Stimulated activated CD8-positive, alpha-beta memory T cell treated with anti-CD3 and anti-CD28 coated beads, Interleukin-4, amount 100 ng/mL, for 48 hours (primary cell): Measurements from ENCODE around the gene ALKBH6.
"Not testable (repeated sequence)": the region's sequence is repeated elsewhere in the genome, so short reads cannot be mapped to it uniquely, and the experiment has no call there.

Source experiments
- DNase-seq: peaks from one replicate; pipeline ENCODE4 v3.0.0-alpha.2; 2020

The ALKBH6 gene

DNA sequence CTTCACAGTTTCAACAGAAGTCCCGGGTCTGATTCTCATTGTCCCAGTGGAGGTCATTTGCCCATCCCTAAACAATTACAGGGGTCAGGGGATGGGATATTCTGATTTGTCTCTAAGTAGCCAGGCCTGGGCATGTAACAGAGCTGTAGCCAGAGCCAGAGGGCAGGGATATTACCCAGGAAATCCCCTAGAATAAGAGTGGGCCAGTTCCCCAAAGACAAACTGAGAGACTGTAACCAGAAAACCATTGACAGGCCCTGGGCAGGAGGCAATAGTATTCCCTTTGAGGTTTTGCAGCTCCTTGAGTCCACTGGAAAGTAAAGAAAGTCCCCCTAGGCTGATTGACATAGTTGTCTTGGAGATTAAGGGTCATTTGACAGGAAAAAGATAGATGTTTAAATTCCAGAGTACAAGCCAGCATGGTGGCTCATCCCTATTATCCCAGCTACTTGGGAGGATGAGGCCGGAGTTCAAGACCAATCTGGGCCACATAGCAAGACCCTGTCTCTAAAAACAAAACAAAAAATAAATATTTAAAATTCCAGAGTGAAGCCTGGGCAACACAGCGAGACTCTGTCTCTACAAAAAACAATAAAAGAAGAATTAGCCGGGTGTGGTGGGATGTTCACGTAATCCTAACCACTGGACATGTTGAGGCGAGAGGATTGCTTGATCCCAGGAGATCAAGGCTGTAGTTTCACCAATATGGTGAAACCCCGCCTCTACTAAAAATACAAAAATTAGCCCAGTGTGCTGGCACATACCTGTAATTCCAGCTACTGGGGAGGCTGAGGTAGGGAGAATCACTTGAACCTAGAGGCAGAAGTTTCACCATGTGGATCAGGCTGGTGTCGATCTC lies 20.9 kb downstream of the ALKBH6 start:
- no peak for DNase-seq

DNA sequence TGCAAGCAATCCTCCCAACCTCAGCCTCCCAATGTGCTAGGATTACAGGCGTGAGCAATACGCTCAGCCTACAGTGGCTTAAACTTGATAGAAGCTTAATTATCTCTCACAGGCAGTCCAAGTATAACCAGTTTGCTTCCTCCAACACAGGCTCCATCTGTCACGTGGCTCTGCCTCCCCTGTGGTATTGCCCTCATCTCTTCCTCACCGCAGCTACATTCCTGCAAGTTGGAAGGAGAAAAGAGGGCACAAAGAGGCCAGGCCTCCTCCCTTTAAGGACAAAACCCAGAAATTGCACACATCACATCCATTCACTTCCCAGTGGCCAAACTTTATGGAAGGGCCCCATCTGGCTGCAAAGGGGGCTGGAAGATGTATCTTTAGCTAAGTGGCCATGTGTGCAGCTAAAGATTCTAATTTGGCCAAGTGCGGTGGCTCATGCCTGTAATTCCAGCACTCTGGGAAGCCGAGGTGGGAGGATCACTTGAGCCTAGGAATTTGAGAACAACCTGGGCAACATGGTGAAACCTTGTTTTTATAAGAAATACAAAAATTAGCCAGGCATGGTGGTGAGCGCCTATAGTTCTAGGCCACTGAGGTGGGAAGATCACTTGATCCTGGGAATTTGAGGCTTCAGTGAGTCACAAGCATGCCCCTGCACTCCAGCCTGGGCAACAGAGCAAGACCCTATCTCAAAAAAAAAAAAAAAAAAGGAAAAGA lies 22.1 kb downstream of the ALKBH6 start:
- DNase-seq = no peak

GRCh38 chr19:35990771-35991730 lies 23.0 kb downstream of the ALKBH6 start:
- no peak for DNase-seq

DNA sequence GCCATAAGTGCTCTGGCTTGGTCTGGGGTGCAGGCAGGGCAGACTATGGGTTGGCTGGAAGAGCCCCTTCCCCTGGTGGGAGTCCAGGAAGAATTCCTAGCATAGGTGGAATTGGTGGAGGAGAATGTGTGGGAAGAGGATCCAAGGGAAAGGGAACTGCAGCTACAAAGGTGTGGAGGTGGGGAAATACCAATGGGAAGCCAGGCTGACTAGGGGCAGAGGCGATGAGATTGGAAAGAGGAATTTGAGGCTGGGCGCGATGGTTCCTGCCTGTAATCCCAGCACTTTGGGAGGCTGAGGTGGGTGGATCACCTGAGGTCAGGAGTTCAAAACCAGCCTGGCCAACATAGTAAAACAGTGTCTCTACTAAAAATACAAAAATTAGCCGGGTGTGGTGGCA lies 23.9 kb downstream of the ALKBH6 start:
- DNase-seq = no peak

GRCh38 chr19:35988824-35989223 lies 25.2 kb downstream of the ALKBH6 start:
- DNase-seq = no peak

DNA sequence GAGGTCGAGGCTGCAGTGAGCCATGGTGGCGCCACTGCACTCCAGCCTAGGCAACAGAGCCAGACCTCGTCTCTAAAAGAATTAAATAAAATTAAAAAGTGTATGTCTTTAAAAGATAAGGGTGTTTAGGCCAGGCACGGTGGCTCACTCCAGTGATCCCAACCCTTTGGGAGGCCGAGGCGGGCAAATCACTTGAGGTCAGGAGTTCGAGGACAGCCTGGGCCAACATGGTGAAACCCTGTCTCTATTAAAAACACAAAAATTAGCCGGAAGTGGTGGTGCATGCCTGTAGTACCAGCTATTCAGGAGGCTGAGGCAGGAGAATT lies 26.5 kb downstream of the ALKBH6 start:
- DNase-seq = no peak

- DNase-seq = peak; percentile 39
Measured at GRCh38 chr19:35986664-35987570, 27.1 kb downstream of the ALKBH6 start.

DNA sequence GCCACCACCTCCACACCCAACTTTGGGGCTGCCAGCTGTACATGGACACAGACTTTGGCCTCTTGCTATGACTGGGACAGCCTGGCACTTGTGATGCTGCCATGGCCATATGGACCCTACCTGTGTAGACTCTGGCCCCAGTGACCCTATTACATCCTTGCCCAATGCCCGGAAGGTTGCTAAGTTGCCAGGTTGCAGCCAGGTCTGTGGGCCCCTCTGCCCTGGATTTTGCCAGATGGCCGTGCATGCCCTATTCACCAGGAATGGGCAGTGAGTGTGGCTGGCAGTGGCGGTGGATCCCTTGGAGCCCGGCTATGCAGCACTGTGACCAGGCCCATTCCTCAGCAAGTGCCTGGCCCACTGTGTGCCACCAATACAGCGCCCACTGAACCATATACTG lies 27.9 kb downstream of the ALKBH6 start:
- DNase-seq = no peak

GRCh38 chr19:35983177-35983576 lies 30.8 kb downstream of the ALKBH6 start:
- no peak for DNase-seq

DNA sequence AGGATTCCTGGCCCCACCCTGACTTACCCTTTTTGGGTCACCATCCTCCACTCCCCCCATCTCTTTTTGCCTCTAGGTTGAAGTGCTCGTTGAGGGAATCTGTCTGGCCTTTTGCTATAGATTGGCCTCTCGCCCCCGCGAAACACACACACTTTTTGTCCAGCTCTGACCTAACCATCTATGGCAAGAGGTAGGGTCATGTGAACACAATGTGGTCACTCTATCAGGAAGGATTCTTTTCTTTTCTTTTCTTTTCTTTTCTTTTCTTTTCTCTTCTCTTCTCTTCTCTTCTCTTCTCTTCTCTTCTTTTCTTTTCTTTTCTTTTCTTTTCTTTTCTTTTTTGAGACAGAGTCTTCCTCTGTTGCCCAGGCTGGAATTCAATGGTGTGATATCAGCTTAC lies 33.0 kb downstream of the ALKBH6 start:
- not testable (repeated sequence) for DNase-seq

DNA sequence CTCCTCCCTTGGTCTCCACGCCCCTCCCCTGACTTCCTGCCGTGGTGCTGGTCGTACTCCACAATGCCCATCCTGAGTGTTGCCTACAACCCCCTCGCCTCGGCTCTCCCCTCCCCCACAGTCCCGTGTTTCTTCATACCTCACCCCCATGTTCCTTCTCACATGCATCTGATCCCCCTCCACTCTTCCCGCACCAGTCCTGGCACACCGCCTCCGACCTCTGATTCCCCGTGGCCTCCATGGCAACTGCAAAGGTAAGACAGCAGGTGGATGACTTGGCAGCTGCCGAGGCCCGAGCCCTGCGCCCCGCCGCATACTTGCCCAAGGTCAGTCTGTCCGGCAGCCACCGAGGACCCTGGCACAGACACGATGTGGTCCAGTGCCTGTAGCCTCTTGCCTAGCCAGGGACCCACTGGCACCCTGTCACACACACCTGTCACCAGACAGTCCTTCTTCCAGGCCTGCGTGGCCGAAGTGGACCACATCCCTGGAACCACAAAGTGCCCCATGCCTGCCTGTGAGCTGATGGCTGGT lies 35.1 kb downstream of the ALKBH6 start:
- DNase-seq = no peak

DNA sequence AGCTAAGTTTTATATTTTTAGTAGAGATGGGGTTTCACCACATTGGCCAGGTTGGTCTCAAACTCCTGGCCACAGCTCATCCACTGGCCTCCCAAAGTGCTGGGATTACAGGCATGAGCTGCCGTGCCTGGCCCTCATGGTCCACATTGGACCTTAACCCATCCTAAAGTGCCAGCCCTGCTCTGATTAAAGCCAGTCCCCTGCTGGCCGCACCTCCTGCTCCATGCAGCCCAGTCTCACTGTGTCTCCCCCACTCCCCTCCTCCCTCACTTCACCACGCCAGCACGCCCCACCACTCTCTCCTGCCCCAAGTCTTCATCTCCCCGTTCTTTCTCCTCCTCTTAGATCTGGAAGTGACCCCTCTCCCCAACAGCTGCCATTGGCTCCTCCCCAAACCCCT lies 35.7 kb downstream of the ALKBH6 start:
- no peak for DNase-seq

- DNase-seq = peak; percentile 58
Measured at GRCh38 chr19:35977446-35978222, 36.4 kb downstream of the ALKBH6 start.

DNA sequence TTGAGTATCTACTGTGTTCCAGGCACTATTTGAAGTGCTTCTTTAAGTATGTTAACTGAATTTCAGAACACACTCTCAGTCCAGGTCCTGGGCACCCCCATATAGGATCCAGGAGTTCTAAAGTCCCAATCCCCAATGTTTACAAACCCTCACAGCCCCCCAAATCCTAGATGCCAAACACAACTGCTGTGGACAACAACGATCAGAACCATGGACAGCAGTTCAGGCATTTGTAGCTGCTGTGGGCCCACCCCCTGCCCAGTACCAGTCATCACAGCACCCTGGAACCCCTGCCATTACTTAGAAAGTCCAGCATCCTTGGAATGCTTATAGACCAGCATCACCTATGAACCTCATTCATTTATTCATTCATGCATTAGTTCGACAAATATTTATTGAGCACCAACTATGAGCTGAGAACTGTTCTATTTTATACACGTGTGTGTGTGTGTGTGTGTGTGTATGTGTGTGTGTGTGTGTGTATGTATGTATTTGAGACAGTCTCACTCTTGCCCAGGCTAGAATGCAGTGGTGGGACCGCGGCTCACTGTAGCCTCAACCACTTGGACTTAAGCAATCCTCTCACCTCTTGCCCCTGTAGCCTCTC lies 38.3 kb downstream of the ALKBH6 start:
- DNase-seq = no peak

DNA sequence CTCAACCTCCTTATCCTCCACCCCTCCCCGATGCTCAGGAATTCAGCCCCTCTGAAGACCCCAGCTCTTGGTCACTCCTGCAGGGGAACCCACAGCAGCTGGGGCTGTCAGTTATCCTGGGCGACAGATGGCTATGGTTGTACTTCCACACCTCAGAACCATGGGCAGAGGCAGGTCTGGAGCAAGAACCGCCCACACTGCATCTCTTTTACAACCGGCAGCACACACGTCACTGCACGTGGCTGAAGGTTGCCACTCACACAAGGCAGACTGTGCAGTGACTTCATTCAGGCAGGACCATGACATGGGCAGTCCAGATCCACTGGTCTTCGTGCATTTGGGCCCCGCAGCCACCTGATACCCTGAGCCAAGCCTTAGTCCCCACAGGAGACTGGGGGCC lies 40.5 kb downstream of the ALKBH6 start:
- DNase-seq = no peak

DNA sequence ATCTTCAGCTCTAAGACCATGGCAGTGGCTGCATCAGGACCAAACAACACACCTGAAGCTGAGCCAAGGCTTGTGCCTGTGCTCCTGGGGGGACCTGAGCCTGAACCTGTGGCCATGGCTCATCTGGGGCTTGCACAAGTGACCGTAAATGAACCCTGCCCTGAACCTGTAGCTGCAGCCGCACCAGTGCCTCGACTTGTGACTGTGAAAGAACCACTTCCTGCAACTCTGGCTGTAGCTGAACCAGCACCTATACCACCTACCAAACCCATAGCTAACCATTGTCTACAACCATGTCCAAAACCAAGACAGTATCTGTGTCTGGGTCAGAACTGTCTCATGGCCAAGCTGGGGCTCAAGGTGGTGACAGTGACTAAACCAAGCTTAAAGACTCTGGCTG lies 47.2 kb downstream of the ALKBH6 start:
- DNase-seq = no peak

- DNase-seq = peak; percentile 69
Measured at GRCh38 chr19:35963514-35963913, 50.5 kb downstream of the ALKBH6 start.

DNA sequence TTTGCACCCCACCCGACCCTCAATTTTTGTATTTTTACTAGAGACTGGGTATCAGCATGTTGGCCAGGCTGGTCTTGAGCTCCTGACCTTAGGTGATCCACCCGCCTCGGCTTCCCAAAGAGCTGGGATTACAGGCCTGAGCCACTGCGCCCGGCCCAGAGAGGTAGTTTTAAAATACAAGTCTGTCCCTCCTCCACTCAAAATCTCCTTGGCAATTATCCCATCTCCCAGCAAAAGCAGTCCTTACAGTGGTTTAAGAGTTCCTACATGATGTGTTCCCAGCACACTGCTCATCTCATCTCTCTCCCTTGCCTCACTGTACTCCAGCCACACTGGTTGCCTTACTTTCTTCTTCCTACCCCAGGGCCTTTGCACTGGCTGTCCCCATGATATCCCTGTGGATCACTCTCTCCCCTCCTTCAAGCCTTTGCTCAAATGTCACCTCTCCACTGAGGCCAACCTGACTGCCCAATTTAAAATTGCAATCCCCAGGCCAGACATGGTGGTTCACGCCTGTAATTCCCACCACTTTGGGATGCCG lies 53.5 kb downstream of the ALKBH6 start:
- DNase-seq = no peak

DNA sequence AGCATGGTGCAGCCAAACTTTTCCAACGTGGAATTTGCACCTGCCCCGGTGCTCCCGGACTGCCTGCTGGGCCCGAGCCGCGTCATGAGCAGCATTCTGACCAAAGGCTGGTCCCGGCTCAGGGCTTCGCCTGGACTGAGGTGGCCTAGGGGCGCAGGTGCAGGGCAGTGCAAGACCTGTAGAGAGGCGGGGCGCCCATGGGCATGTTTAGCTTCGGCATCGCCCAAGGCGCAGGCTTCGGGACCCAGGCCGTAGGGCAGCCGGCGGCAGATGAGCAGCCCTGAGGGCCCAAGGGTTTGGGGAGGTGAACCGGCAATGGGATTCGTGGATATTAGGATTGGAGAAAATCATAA lies 54.1 kb downstream of the ALKBH6 start:
- DNase-seq = no peak
